Ishikawa (cell line): ENCODE results near the gene USH1G.

ENCODE experiments used
- CEBPB ChIP-seq: IDR thresholded peaks from 2 replicates; pipeline ENCODE4 v1.6.1; 2012
- CREB1 ChIP-seq: IDR thresholded peaks from 2 replicates; pipeline ENCODE4 v1.6.1; 2012; ENCODE audit warnings: low read depth
- EGR1 ChIP-seq: IDR thresholded peaks from 2 replicates; pipeline ENCODE4 v1.6.1; 2012
- EP300 ChIP-seq: IDR thresholded peaks from 2 replicates; pipeline ENCODE4 v1.6.1; 2012; ENCODE audit warnings: borderline replicate concordance
- FOXM1 ChIP-seq: IDR thresholded peaks from 2 replicates; pipeline ENCODE4 v1.6.1; 2012; ENCODE audit warnings: low read depth, borderline replicate concordance
- NFIC ChIP-seq: IDR thresholded peaks from 2 replicates; pipeline ENCODE4 v1.6.1; 2012
- RAD21 ChIP-seq: IDR thresholded peaks from 2 replicates; pipeline ENCODE4 v1.6.1; 2012; ENCODE audit warnings: low read depth
- TAF1 ChIP-seq: IDR thresholded peaks from 2 replicates; pipeline ENCODE4 v1.6.1; 2012; ENCODE audit warnings: low read depth, mild to moderate bottlenecking
- TCF12 ChIP-seq: IDR thresholded peaks from 2 replicates; pipeline ENCODE4 v1.6.1; 2012; ENCODE audit warnings: low read depth
- TEAD4 ChIP-seq: IDR thresholded peaks from 2 replicates; pipeline ENCODE4 v1.6.1; 2012
- YY1 ChIP-seq: IDR thresholded peaks from 2 replicates; pipeline ENCODE4 v1.6.1; 2012; ENCODE audit warnings: low read depth
- ZBTB7A ChIP-seq: IDR thresholded peaks from 2 replicates; pipeline ENCODE4 v1.6.1; 2012; ENCODE audit warnings: low read depth
- TF ChIP-seq, protein P1 (sequence below): IDR thresholded peaks from 2 replicates; pipeline ENCODE4 v1.6.1; 2012; ENCODE audit warnings: low read depth, mild to moderate bottlenecking
- TF ChIP-seq, protein P2 (sequence below): IDR thresholded peaks from 2 replicates; pipeline ENCODE4 v1.6.1; 2012
- TF ChIP-seq, protein P3 (sequence below): IDR thresholded peaks from 2 replicates; pipeline ENCODE4 v1.6.1; 2012

Gene USH1G

DNA sequence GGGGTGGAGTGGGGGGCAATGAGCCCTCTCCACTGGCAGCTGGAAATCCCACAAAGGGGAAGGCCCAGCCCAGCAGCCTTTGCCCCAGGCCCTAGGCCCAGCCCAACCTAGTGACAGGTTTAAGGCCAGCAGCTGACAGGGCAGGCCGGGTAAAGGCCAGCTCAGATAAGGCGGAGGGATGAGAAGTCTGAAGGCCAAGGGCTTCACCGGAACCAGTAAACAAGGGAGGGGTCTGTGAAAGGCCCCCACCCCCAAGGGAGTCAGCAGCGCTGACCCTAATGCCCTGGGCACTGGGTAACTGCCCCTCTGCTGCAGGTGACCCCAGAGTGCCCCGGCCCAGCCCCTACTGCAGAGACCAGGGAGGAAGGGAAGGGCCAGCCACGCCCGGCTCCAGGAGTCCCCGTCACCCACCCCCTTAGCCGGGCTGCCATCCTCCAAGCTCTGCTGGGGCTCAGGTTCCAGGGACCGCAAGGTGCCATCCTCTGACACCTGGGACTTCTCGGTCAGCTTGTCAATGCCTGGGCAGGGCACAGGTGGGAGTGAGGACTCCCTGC, 30.2 kb upstream of the USH1G start:
- TF ChIP-seq, protein P1, sequence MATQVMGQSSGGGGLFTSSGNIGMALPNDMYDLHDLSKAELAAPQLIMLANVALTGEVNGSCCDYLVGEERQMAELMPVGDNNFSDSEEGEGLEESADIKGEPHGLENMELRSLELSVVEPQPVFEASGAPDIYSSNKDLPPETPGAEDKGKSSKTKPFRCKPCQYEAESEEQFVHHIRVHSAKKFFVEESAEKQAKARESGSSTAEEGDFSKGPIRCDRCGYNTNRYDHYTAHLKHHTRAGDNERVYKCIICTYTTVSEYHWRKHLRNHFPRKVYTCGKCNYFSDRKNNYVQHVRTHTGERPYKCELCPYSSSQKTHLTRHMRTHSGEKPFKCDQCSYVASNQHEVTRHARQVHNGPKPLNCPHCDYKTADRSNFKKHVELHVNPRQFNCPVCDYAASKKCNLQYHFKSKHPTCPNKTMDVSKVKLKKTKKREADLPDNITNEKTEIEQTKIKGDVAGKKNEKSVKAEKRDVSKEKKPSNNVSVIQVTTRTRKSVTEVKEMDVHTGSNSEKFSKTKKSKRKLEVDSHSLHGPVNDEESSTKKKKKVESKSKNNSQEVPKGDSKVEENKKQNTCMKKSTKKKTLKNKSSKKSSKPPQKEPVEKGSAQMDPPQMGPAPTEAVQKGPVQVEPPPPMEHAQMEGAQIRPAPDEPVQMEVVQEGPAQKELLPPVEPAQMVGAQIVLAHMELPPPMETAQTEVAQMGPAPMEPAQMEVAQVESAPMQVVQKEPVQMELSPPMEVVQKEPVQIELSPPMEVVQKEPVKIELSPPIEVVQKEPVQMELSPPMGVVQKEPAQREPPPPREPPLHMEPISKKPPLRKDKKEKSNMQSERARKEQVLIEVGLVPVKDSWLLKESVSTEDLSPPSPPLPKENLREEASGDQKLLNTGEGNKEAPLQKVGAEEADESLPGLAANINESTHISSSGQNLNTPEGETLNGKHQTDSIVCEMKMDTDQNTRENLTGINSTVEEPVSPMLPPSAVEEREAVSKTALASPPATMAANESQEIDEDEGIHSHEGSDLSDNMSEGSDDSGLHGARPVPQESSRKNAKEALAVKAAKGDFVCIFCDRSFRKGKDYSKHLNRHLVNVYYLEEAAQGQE, result no peak
- TF ChIP-seq EGR1 (no peak), RAD21 (no peak), FOXM1 (no peak), YY1 (no peak), ZBTB7A (no peak), CREB1 (no peak), NFIC (no peak), TAF1 (no peak), TCF12 (no peak), CEBPB (no peak), EP300 (no peak), TEAD4 (no peak)
- TF ChIP-seq, protein P2, sequence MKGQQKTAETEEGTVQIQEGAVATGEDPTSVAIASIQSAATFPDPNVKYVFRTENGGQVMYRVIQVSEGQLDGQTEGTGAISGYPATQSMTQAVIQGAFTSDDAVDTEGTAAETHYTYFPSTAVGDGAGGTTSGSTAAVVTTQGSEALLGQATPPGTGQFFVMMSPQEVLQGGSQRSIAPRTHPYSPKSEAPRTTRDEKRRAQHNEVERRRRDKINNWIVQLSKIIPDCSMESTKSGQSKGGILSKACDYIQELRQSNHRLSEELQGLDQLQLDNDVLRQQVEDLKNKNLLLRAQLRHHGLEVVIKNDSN, result no peak
- TF ChIP-seq, protein P3, sequence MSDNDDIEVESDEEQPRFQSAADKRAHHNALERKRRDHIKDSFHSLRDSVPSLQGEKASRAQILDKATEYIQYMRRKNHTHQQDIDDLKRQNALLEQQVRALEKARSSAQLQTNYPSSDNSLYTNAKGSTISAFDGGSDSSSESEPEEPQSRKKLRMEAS, result no peak

DNA sequence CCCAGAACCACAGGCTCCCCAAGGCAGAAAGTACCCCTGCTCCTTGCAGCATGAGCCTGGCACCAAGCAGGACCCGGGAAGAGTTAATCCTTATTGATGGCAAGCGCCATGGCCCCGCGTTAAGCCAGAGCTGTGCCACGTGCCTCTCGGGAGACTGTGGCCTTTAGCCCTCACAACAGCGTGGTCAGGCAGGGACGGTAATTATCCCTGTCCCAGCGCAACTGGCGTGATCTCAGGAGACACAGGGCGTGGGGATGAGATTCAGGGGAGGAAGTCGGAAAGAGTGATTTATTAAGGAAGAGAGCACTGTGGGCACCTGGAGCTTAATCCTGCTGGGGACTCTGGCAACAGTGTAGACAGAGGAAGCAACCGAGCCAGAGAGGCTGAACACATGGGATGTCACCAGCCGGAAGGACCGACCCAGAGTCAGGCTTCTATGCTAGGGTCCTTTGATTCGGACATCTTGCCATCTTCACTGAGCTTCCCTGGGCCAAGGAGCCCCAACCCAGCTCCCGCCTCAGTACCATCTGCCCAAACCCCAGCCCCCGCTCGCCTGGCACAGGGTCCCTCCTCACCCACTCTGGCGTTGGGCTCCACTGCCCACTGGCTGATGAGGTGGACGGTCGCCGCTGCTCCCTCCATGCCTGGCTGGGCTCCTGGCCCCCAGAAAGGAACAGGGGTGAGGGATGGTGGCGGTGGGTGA, 29.5 kb upstream of the USH1G start:
- TF ChIP-seq TEAD4 (no peak), TAF1 (no peak), ZBTB7A (no peak), CEBPB (no peak), CREB1 (no peak)

DNA sequence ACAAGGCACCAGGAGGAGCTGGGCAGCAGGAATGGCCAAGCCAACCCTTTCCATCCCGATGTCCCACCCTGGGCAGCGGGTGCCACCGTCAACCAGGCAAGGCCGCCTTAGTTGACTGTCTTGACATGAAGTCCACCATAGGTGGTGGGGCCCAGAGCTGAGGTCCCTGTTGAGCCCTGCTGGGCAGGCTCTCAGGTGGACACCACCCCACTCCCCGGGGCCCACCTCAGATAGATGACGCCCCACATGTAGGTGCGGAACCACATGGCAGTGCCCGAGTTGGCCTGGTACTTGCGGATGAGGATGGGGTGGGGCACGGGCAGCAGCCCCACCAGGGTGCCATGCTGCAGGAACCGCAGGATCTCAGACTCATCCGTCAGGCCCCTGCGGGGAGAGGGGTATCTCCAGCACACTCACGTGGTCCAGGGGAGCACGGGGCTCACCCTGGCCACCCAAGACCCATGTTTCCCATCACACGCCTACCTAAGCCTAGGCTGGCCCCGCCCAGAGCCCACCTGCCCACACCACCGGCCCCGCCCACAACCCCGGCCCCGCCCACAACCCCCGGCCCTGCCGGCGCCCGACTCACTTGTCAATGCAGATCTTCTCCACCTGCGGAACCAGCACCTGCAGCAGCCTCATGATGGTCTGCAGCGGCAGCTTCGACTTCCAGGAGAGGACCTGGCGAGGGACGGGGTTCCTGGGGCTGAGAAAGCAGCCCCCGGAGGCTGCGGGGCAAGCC, 28.8 kb upstream of the USH1G start:
- TF ChIP-seq RAD21 (no peak), CEBPB (no peak), TCF12 (no peak), FOXM1 (no peak), YY1 (no peak), ZBTB7A (no peak), CREB1 (no peak), TAF1 (no peak), NFIC (no peak), EGR1 (no peak), TEAD4 (no peak), EP300 (no peak)
- TF ChIP-seq, protein P3, result no peak
- TF ChIP-seq, protein P2, result no peak
- TF ChIP-seq, protein P1, result no peak

DNA sequence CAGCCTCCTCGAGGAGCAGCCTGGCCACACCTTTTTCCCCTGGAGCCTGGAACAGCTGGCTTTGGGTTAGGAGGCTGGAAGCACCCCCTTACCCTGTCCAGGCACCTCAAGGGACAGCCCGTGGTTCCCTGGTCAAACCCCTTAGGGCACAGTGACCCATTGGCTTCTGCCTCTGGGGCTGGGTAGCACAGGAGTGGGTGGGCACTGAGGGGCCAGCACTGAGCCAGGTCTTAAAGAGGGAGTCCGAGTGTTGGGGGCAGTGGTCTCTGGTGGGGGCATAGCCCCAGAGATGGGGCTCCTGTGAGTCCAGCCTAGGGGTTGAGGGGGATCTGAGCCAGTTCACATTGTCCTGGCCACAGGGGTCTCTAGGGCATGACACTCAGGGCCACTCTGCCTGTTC, 28.0 kb upstream of the USH1G start:
- TF ChIP-seq FOXM1, result no peak
- TF ChIP-seq TEAD4, result no peak
- no peak for TF ChIP-seq EP300
- TF ChIP-seq CREB1, result no peak
- no peak for TF ChIP-seq RAD21
- TF ChIP-seq CEBPB, result no peak
- TF ChIP-seq, protein P1, result no peak
- no peak for TF ChIP-seq TCF12
- no peak for TF ChIP-seq EGR1
- no peak for TF ChIP-seq NFIC
- TF ChIP-seq, protein P3, result no peak
- no peak for TF ChIP-seq ZBTB7A
